WERI-Rb-1 (cell line): Measurements from ENCODE around the gene GALR1.

Source experiments
- DNase-seq: peaks from one replicate; pipeline ENCODE4 v3.0.0-alpha.2; 2020
- H3K27ac ChIP-seq: fragments of 250-450 bp; sonication (Bioruptor Pico); 2 replicates; pipeline ENCODE4 v1.5.1; 2020; ENCODE audit warnings: mild to moderate bottlenecking, moderate library complexity
- H3K27me3 ChIP-seq: fragments of 250-450 bp; sonication (Bioruptor Pico); 2 replicates; pipeline ENCODE4 v1.5.1; 2021; ENCODE audit warnings: mild to moderate bottlenecking, low read depth, moderate library complexity; ENCODE audit not compliant: insufficient read depth, severe bottlenecking
- H3K36me3 ChIP-seq: fragments of 250-450 bp; sonication (Bioruptor Pico); 2 replicates; pipeline ENCODE4 v1.5.1; 2020; ENCODE audit warnings: mild to moderate bottlenecking, moderate library complexity
- H3K4me3 ChIP-seq: 2 replicates; pipeline ENCODE4 v1.5.1; 2011; ENCODE audit warnings: low read depth, mild to moderate bottlenecking, control low read depth, low read length
- H3K9me3 ChIP-seq: fragments of 250-450 bp; sonication (Bioruptor Pico); 2 replicates; pipeline ENCODE4 v1.5.1; 2021; ENCODE audit warnings: mild to moderate bottlenecking, moderate library complexity; ENCODE audit not compliant: severe bottlenecking
- TF ChIP-seq, protein P1 (sequence below): IDR thresholded peaks from 2 replicates; pipeline ENCODE4 v1.5.1; 2011; ENCODE audit warnings: low read depth, mild to moderate bottlenecking, control low read depth, inconsistent platforms, low read length

Gene GALR1

DNA sequence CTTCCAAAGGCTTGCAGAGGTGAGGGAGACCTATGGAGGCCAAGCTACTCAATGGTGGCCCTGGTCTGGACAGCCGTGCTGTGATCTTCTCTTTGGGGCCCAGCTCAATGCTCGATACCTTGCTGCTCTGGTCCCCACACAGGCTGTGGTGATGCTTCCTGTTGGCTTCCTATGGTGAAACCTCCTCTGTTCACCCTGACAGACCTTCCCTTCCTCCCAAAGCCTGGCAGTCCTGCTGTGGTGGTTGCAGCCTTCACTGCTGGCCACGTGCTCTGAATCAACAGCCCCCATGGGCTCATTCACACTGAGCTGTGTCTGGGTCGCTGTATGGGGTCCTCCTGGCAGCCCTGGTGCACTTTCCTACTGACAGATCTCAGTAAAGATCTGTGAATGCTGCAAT, 31.0 kb upstream of the GALR1 start:
- TF ChIP-seq, protein P1, sequence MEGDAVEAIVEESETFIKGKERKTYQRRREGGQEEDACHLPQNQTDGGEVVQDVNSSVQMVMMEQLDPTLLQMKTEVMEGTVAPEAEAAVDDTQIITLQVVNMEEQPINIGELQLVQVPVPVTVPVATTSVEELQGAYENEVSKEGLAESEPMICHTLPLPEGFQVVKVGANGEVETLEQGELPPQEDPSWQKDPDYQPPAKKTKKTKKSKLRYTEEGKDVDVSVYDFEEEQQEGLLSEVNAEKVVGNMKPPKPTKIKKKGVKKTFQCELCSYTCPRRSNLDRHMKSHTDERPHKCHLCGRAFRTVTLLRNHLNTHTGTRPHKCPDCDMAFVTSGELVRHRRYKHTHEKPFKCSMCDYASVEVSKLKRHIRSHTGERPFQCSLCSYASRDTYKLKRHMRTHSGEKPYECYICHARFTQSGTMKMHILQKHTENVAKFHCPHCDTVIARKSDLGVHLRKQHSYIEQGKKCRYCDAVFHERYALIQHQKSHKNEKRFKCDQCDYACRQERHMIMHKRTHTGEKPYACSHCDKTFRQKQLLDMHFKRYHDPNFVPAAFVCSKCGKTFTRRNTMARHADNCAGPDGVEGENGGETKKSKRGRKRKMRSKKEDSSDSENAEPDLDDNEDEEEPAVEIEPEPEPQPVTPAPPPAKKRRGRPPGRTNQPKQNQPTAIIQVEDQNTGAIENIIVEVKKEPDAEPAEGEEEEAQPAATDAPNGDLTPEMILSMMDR, result no peak
- H3K9me3 ChIP-seq, result no peaks in the 10 kb centered on the region
- no peak for DNase-seq
- H3K27ac ChIP-seq, result no peak overlapping the region
- no peak overlapping the region for H3K4me3 ChIP-seq
- H3K36me3 ChIP-seq, result no peaks in the 10 kb centered on the region
- no peaks in the 10 kb centered on the region for H3K27me3 ChIP-seq

DNA sequence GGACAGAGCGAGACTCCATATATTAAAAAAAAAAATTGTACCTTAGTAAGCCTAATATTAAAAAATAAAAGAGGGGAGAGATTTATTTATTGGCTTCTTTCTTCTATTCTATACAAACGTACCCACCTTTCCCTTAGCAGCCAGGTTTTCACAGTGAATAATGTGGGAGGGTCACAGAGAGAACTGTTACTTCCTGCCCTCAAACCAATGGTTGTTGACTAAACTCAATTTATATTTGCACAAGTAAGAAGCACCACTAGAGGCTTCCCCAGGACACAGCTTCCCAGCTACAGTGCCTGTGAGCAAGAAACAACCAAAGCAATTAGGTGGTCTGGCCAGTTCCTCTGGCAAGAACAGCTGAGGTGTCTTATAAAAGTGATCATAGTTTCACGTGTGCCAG, 28.9 kb upstream of the GALR1 start:
- H3K9me3 ChIP-seq, result no peaks in the 10 kb centered on the region
- no peaks in the 10 kb centered on the region for H3K36me3 ChIP-seq
- no peaks in the 10 kb centered on the region for H3K27me3 ChIP-seq
- H3K4me3 ChIP-seq, result no peak overlapping the region
- DNase-seq, result no peak
- H3K27ac ChIP-seq, result no peak overlapping the region
- TF ChIP-seq, protein P1, result no peak

DNA sequence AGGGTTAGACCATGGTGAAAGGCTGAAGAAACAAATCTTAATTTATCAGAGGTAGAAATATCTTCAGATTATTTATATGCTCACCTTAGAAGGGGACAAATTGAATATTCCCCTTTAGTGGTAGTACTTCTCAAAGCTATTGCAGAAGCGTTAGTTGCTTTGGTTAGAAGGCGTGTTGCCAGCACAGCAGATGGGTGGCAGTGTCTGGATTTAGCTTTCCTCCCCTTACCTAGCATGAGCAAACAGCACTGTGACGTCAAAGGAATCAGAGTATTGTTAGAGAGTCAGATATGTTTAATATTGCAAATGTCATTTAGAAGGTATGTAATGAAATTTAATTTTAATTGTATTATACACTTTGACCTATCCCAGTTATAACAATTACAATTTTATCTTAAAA, 27.2 kb upstream of the GALR1 start:
- H3K27me3 ChIP-seq, result no peaks in the 10 kb centered on the region
- DNase-seq, result no peak
- H3K4me3 ChIP-seq, result no peak overlapping the region
- TF ChIP-seq, protein P1, result 0 out of 2 replicates have a peak, but pooled peaks have one; percentile 12
- no peaks in the 10 kb centered on the region for H3K9me3 ChIP-seq
- H3K27ac ChIP-seq, result no peak overlapping the region
- no peaks in the 10 kb centered on the region for H3K36me3 ChIP-seq

DNA sequence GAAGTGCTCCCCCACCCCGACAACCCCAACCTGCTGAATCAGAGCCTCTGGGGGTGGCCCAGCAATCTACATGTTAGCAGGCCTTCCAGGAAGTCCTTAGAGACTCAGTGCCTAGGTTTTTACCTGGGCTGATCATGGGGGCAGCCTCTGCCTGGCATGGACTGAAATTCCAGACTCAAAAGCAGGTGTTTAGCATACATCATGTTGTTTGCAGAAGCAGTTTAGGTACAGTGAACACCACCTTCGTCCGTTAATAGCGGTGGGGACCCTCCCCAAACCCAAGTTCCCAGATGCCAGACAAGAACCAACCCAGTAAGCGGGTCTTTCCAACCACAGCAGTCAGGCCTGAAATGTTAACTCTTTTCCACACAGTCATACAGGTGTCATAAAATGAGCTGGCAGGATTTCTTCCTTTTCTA, 26.4 kb upstream of the GALR1 start:
- no peak overlapping the region for H3K27ac ChIP-seq
- no peak for DNase-seq
- TF ChIP-seq, protein P1, result no peak

DNA sequence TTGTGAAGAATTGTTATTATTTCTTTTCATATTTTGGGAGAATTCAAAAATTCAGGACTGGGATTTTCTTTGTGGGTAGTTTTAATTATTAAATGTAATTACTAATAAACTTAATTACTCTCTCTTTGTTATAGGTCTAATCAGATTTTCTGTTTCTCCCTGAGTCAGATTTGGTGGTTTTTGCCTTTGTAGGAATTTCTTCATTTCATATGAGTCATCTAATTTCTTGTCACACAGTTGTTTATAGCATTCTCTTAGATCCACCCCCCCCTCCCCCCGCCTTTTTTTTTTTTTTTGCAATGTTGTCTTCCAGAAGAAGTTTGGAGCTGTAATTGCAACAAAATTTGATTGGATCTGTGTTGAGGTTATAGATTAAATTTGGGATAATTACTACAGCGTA, 26.0 kb upstream of the GALR1 start:
- Histone ChIP-seq H3K9me3 (no peaks in the 10 kb centered on the region), H3K27me3 (no peaks in the 10 kb centered on the region), H3K4me3 (no peak overlapping the region), H3K36me3 (no peaks in the 10 kb centered on the region), H3K27ac (no peak overlapping the region)
- no peak for DNase-seq
- TF ChIP-seq, protein P1, result no peak

More for the DNA sequence above, 26.4 kb upstream of the GALR1 start:
- Histone ChIP-seq H3K9me3 (no peaks in the 10 kb centered on the region), H3K4me3 (no peak overlapping the region), H3K27me3 (no peaks in the 10 kb centered on the region), H3K36me3 (no peaks in the 10 kb centered on the region)

DNA sequence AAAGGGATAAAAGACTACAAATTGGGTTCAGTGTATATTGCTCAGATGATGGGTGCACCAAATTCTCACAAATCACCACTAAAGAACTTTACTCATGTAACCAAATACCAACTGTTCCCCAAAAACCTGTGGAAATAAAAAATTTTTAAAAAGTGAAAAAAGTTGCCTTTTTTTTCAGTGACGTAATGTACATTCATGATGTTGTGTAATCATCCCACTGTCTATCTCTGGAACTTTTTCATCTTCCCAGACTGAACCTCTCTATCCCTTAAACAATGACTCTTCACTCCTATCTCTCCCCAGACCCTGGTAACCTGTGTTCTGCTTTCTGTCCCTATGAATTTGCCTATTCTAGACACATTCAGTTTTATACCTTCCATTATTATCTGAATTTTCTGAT, 19.0 kb upstream of the GALR1 start:
- H3K27me3 ChIP-seq, result no peaks in the 10 kb centered on the region
- H3K36me3 ChIP-seq, result no peaks in the 10 kb centered on the region
- H3K4me3 ChIP-seq, result no peak overlapping the region
- H3K9me3 ChIP-seq, result no peaks in the 10 kb centered on the region
- no peak overlapping the region for H3K27ac ChIP-seq
- TF ChIP-seq, protein P1, result no peak
- DNase-seq, result no peak
